ENCODE data around the gene PLCH1.

The PLCH1 gene

DNA sequence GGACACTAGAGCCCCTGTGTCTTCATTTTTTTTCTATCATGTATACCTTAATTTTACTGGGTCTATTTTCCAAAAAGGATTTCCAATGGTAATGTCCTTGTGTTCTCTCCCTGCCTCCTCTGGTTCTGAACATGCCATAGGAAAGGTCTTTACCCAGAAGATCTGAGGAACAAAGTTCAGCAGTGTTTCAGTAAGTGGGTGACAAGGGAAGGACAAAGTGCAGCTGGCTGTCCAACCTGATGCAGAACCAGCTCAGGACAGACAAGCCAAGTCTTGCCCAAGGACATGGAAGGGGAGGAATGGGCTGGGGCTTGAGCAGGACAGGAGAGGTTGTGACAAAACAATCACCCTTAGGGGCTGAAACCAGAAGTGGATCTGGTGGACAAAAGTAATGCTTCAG, 390.2 kb downstream of the PLCH1 start:
- no peak for DNase-seq (ENCODE audit: low read depth in 2 of 2, low spot score in 1 of 2)

- DNase-seq (ENCODE audit: low read depth in 2 of 2, low spot score in 1 of 2), result no peak
These were observed 391.9 kb downstream of the PLCH1 start for GRCh38 chr3:155352900-155353490.

DNA sequence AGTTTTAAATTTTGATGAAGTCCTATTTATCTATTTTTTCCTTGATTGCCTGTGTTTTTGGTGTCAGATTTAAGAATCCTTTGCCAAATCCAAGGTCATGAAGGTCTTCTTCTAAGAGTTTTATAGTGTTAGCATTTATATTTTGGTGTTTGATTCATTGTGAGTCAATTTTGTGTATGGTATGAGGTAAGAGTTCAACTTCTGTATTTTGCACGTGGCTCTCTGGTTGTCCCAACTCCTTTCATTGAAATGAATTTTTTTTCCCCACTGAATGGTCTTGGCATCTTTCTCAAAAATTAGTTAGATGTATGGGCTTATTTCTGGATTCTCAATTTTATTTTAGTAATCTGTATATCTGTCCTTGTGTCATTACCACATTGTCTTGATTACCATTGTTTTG, 394.3 kb downstream of the PLCH1 start:
- DNase-seq (ENCODE audit: low read depth in 2 of 2, low spot score in 1 of 2), result no peak

DNA sequence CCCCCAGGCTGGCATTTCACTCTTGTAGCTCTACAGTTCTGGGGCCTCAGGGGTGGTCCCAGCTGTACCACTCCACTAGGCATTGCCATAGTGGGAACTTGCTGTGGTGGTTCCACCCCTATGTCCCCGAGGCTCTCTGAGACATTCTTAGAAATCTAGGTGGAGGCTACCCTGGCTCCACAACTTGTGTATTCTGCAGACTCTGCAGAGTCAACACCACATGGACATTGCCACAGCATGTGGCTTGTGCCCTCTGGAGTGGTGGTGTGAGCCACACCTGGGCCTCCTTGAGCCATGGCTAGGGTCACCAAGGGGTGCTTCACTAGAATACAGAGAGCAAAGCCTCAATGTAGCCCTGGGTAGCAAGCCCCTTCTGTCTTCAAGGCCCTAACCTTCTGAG, 397.0 kb downstream of the PLCH1 start:
- DNase-seq (ENCODE audit: low read depth in 2 of 2, low spot score in 1 of 2), result no peak

DNA sequence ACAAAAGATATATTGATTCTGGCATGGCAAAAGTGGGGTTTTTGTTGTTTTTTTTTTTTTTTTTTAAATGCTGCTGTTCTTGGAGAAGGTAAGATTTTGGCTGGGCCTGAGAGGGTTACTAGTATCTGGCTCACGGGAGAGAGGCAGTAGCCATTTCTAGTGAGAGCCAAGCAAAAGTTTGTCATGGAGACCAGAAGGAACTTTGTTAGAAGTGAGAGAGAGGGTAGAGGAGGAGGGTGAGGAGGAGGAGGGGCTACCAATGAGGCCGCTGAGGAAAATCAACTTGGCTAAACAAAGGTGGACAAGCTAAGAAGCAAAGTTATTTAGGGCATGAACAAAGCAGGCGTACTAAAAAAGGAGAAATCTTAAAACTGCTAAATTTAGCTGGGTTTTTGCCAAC, 402.5 kb downstream of the PLCH1 start:
- no peak for DNase-seq (ENCODE audit: low read depth in 2 of 2, low spot score in 1 of 2)

DNA sequence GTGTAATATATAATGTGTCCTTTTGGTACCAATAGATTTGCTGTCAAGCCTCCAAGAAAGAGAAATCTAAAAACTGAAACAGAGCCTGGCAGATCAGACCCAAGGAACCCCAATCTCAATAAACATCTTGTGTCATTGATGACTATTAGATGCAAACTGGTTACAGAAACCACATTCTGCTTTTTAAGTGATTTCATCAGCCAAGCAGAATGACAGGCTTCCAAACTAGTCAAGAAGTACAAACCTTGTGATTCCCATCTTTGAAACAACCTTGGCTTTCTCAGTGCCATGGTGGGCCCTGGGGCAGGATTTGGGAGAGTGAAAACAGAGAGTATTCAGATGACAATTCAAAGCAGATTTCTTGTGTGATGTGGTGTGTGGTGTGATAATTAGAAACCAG, 405.8 kb downstream of the PLCH1 start:
- DNase-seq (ENCODE audit: low read depth in 2 of 2, low spot score in 1 of 2), result no peak

- DNase-seq (ENCODE audit: low read depth in 2 of 2, low spot score in 1 of 2), result no peak
These were observed 409.0 kb downstream of the PLCH1 start for GRCh38 chr3:155335724-155336354.

DNA sequence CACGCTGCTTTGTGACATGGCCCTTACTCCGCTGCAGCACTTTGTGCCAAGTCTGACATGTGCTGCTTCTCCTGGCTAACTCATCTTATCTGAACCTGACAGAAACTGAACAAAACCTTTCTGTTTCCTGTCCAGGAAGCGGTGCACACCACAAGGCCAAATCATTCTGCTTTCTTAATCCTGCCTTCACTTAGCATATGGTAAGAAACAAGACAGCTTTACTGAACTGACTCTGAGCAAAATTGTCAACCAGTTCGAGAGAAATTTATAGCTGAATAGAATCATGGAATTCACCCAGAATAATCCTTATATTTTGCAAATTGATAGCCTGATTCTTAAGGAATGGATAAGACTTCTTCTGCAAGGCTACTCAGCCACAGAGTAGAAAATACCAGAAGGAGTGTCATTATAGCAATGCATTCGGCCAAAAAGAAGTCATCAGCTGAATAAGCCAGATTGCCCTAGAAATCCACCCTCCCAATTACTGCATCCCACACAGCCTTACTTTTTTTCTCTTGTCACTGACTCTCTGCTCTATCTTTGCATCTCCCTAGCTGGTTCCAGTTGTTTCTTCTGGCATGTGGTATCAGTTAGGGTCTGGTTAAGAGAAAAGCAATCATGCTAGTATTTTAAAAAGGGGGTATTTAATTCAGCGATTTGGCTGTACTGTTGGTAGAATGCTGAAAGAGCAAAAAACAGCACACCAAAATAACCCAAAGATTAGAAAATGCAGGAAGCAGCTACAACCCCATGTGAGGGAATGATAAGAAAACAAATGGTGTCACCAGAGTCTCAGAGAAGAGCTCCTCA, 409.8 kb downstream of the PLCH1 start:
- DNase-seq (ENCODE audit: low read depth in 2 of 2, low spot score in 1 of 2), result no peak

DNA sequence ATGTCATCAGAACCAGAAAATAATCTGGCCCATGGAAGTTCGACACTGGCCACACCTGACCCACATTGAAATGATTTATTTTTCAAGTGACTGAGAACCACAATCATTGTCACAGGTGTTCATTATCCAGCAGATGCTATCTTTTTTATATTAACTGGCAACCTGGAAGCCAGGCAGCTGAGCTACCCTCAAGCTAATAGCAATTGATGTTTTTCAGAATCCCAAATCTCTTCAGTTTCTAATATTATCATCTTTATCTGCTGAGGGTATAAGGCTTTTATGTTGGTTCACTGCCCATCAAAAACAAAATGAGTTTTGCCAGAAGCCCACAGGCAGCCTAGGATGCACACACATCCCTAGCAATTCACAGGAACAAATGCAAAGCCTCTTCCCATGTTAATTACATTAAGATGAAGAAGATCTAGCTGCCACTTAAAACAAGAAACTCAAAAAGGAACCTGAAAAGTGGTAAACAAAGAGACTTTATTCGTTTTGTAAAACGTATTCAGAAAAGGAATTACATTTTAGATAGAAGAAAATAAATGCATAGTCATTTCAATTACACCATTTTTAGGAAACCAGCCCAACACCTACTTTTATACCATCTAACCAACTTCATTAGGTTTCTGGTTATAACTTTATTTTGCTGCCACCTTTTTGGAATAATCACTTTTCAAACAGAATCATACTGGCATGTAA, 410.5 kb downstream of the PLCH1 start:
- no peak for DNase-seq (ENCODE audit: low read depth in 2 of 2, low spot score in 1 of 2)

DNA sequence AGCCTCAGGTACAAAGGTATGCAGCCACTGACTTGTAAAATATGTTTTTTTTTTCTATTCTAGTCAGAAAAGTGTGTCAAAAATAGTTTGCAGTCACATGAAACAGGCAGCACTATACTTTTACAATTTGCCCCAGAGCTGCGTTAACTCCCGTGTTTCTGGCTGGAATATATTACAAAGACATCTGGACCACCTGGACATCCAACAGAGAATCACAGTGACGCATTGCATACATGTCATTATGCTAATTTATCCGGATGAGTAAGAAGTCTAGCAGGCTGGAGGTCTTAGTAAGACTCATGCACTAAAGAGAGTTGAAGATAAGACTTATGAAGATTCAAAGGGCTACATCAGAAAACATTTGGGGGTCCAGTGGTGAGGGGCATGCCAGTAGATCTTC, 412.2 kb downstream of the PLCH1 start:
- DNase-seq (ENCODE audit: low read depth in 2 of 2, low spot score in 1 of 2), result no peak

- no peak for DNase-seq (ENCODE audit: low read depth in 2 of 2, low spot score in 1 of 2)
These were observed 413.8 kb downstream of the PLCH1 start for GRCh38 chr3:155331078-155331477.

DNA sequence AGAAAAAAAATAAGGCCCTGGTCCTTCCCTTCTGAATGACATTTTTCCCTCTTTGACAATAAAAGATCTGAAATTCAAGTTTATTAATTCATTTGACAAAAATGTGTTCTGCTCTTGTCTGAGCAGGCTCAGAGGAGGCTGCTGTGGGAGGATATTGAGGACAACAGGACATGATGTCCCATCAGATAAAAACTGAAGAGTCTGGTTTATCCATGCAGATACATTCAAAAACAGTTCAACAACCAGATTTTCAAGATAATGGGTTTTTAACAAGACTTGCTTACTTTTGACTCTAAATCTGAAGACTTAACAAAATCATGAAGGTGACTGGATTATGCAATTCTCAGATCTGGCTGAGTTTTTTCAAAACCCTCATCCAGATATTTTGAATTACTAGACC, 414.5 kb downstream of the PLCH1 start:
- no peak for DNase-seq (ENCODE audit: low read depth in 2 of 2, low spot score in 1 of 2)

DNA sequence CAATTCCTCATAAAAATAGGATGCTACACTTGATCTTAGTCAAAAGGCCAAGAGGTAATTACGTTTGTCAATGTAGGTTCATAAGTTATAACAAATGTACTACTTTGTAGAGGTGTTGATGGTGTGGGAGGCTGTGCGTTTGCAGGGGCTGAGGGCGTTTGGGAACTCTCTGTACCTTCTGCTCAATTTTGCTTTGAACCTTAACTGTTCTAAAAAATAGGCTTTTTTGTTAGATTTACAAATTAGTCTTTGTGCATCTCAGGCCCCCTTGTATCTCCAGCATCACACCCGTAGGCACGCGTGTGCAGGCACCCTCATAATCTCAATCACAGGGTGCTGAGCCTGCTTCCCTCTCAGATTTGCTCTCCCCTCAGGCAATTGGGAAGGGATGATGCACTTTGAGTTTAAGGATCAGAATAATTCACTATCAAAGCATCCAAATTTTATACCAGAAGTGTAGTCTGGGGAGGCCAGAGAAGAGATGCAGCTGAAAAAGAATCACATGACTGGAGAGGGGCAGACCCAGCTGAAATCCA, 415.3 kb downstream of the PLCH1 start:
- DNase-seq (ENCODE audit: low read depth in 2 of 2, low spot score in 1 of 2), result no peak

GRCh38 chr3:155327871-155328270, 417.0 kb downstream of the PLCH1 start:
- DNase-seq (ENCODE audit: low read depth in 2 of 2, low spot score in 1 of 2), result no peak

GRCh38 chr3:155327430-155327829, 417.4 kb downstream of the PLCH1 start:
- DNase-seq (ENCODE audit: low read depth in 2 of 2, low spot score in 1 of 2), result no peak

GRCh38 chr3:155326901-155327300, 418.0 kb downstream of the PLCH1 start:
- DNase-seq (ENCODE audit: low read depth in 2 of 2, low spot score in 1 of 2), result no peak

- DNase-seq (ENCODE audit: low read depth in 2 of 2, low spot score in 1 of 2), result no peak
These were observed 418.6 kb downstream of the PLCH1 start for GRCh38 chr3:155326244-155326643.

All from stimulated activated CD8-positive, alpha-beta memory T cell treated with anti-CD3 and anti-CD28 coated beads, Interleukin-4, amount 100 ng/mL, for 4 hours (primary cell).